C4-2B (cell line): ENCODE data around the gene AUH.

Experiments
- CTCF ChIP-seq: fragments of 450-650 bp; conservative IDR thresholded peaks from 2 replicates; pipeline ENCODE4 v1.5.1; 2017; ENCODE audit warnings: mild to moderate bottlenecking
- ZFX ChIP-seq: fragments of 450-650 bp; IDR thresholded peaks from 2 replicates; pipeline ENCODE4 v1.6.1; 2017

- TF ChIP-seq CTCF (no peak), ZFX (no peak)
Measured at GRCh38 chr9:91166796-91167366, 194.8 kb downstream of the AUH start.
